H1 (cell line): Measurements from ENCODE around the gene NDUFB4. TPM values are rescaled to one million over a fixed set of nuclear protein-coding genes. Genes with fewer than 3 reads are reported as not detected.

ENCODE experiments used
- CTCF ChIA-PET: fragments of 300-600 bp; sonication (Branson Sonifier 250); formaldehyde crosslinking; loops from one replicate; lab custom pipeline; 2021; ENCODE audit not compliant: partially characterized antibody; lab: Charles Lee
- POLR2A ChIA-PET: fragments of 300-600 bp; sonication (Branson Sonifier 250); formaldehyde crosslinking; loops from one replicate; lab custom pipeline; 2021; ENCODE audit warnings: inconsistent platforms; ENCODE audit not compliant: partially characterized antibody; lab: Charles Lee
- DNase-seq, 2 experiments: peaks; one replicate each; pipeline versions ENCODE4 v3.0.0 to v3.0.0-alpha.2; 2010 to 2022; ENCODE audit warnings: low spot score in 2 of 2, low read depth in 1 of 2, mixed read lengths in 1 of 2
- FAIRE-seq: peaks from 2 replicates; lab custom pipeline; 2011; peaks lifted over from hg19 to GRCh38; lab: Jason Lieb, UNC
- H2AFZ ChIP-seq: 2 replicates; pipeline ENCODE4 v1.8.1; 2012; ENCODE audit warnings: low read length, inconsistent platforms
- H2AK5ac ChIP-seq: 2 replicates; pipeline ENCODE4 v1.6.1; 2013; ENCODE audit warnings: low read depth, low read length
- H2BK120ac ChIP-seq: replicated peaks from 2 replicates; pipeline ENCODE3; 2013; ENCODE audit warnings: low read depth, low read length, inconsistent platforms
- H2BK12ac ChIP-seq: 2 replicates; pipeline ENCODE4 v1.6.1; 2013; ENCODE audit warnings: low read depth, low read length
- H2BK15ac ChIP-seq: 2 replicates; pipeline ENCODE4 v1.6.1; 2013; ENCODE audit warnings: low read length
- H2BK20ac ChIP-seq: 2 replicates; pipeline ENCODE4 v1.6.1; 2013; ENCODE audit warnings: low read length
- H2BK5ac ChIP-seq: 2 replicates; pipeline ENCODE4 v1.6.1; 2013; ENCODE audit warnings: low read depth, low read length
- H3K14ac ChIP-seq: 2 replicates; pipeline ENCODE4 v1.6.1; 2013; ENCODE audit warnings: inconsistent platforms; ENCODE audit not compliant: insufficient read length
- H3K18ac ChIP-seq: 2 replicates; pipeline ENCODE4 v1.6.1; 2013; ENCODE audit warnings: low read length; ENCODE audit errors: extremely low read depth
- H3K23ac ChIP-seq: 2 replicates; pipeline ENCODE4 v1.6.1; 2013; ENCODE audit warnings: inconsistent platforms; ENCODE audit not compliant: insufficient read length
- H3K23me2 ChIP-seq: 2 replicates; pipeline ENCODE4 v1.6.1; 2013; ENCODE audit warnings: low read depth, low read length
- H3K27ac ChIP-seq: 2 replicates; pipeline ENCODE4 v1.6.1; 2011; ENCODE audit warnings: low read depth, low read length, inconsistent platforms
- H3K27me3 ChIP-seq, 4 experiments: replicated peaks in 1 of 4; 1 replicate in 1 of 4; 2 replicates in 3 of 4; pipeline versions ENCODE4 v1.6.1 to v1.8.1; 2011 to 2013; ENCODE audit warnings: low read length in 3 of 4, mild to moderate bottlenecking in 3 of 4, inconsistent platforms in 2 of 4, mixed read lengths in 2 of 4, moderate library complexity in 1 of 4; ENCODE audit not compliant: control insufficient read depth in 3 of 4, insufficient read depth in 3 of 4; ENCODE audit errors: extremely low read depth in 1 of 4
- H3K36me3 ChIP-seq, 4 experiments: 2 replicates each; pipeline versions ENCODE4 v1.6.1 to v1.8.1; 2011 to 2013; ENCODE audit warnings: mild to moderate bottlenecking in 4 of 4, low read length in 3 of 4, moderate library complexity in 2 of 4, control low read depth in 1 of 4, inconsistent platforms in 1 of 4; ENCODE audit not compliant: insufficient read depth in 4 of 4, control insufficient read depth in 2 of 4
- H3K4ac ChIP-seq: replicated peaks from 2 replicates; pipeline ENCODE3; 2013; ENCODE audit warnings: low read length, low read depth, mixed read lengths, inconsistent platforms; ENCODE audit not compliant: insufficient read length
- H3K4me1 ChIP-seq, 4 experiments: replicated peaks in 1 of 4; 1 replicate in 1 of 4; 2 replicates in 3 of 4; pipeline versions ENCODE4 v1.6.1 to v1.8.1; 2011 to 2013; ENCODE audit warnings: low read length in 3 of 4, inconsistent platforms in 2 of 4, mixed read lengths in 1 of 4; ENCODE audit not compliant: insufficient read depth in 4 of 4, control insufficient read depth in 3 of 4
- H3K4me2 ChIP-seq, 2 experiments: 2 replicates each; pipeline versions ENCODE4 v1.6.1 to v1.8.1; 2011 to 2013; ENCODE audit warnings: low read depth in 2 of 2, low read length in 2 of 2, control low read depth in 1 of 2, inconsistent platforms in 1 of 2, mild to moderate bottlenecking in 1 of 2; ENCODE audit not compliant: insufficient read depth in 1 of 2
- H3K4me3 ChIP-seq, 4 experiments: fragments of 200-600, 300-600 bp in 1 of 4; sonication (generic), shearing (Covaris generic), sonication (Bioruptor Twin) in 1 of 4; 2 replicates each; pipeline versions ENCODE4 v1.5.1 to v1.8.1; 2011 to 2016; ENCODE audit warnings: low read length in 4 of 4, low read depth in 3 of 4, control low read depth in 2 of 4, inconsistent platforms in 2 of 4, mild to moderate bottlenecking in 2 of 4, mixed read lengths in 1 of 4, moderate library complexity in 1 of 4; ENCODE audit not compliant: insufficient read depth in 2 of 4; ENCODE audit errors: extremely low read depth in 1 of 4
- H3K56ac ChIP-seq: replicated peaks from 2 replicates; pipeline ENCODE3; 2013; ENCODE audit warnings: low read depth, mild to moderate bottlenecking, mixed read lengths, low read length, inconsistent platforms; ENCODE audit not compliant: insufficient read length
- H3K79me1 ChIP-seq: 2 replicates; pipeline ENCODE4 v1.6.1; 2013; ENCODE audit warnings: low read depth, low read length, control low read depth
- H3K79me2 ChIP-seq, 2 experiments: 2 replicates each; pipeline versions ENCODE4 v1.6.1 to v1.8.1; 2012 to 2013; ENCODE audit warnings: low read length in 2 of 2, mild to moderate bottlenecking in 2 of 2, inconsistent platforms in 1 of 2; ENCODE audit not compliant: insufficient read depth in 2 of 2, control insufficient read depth in 1 of 2
- H3K9ac ChIP-seq, 4 experiments: replicated peaks in 1 of 4; 1 replicate in 1 of 4; 2 replicates in 3 of 4; pipeline versions ENCODE4 v1.6.1 to v1.8.1; 2011 to 2013; ENCODE audit warnings: low read depth in 3 of 4, low read length in 3 of 4, control low read depth in 2 of 4, mild to moderate bottlenecking in 2 of 4, moderate library complexity in 2 of 4, inconsistent platforms in 1 of 4; ENCODE audit errors: extremely low read depth in 1 of 4
- H3K9me3 ChIP-seq, 2 experiments: 2 replicates each; pipeline versions ENCODE4 v1.6.1 to v1.8.1; 2012 to 2013; ENCODE audit warnings: mild to moderate bottlenecking in 2 of 2, moderate library complexity in 2 of 2, control low read depth in 1 of 2, inconsistent platforms in 1 of 2, low read depth in 1 of 2, low read length in 1 of 2, mixed read lengths in 1 of 2; ENCODE audit not compliant: insufficient read depth in 2 of 2
- H4K20me1 ChIP-seq, 2 experiments: replicated peaks in 1 of 2; 2 replicates each; pipeline versions ENCODE3 to v1.8.1; 2011 to 2013; ENCODE audit warnings: inconsistent platforms in 2 of 2, low read length in 2 of 2, mild to moderate bottlenecking in 1 of 2; ENCODE audit not compliant: insufficient read depth in 2 of 2, control insufficient read depth in 1 of 2
- H4K5ac ChIP-seq: 2 replicates; pipeline ENCODE4 v1.6.1; 2013; ENCODE audit warnings: low read length, low read depth, mixed read lengths, inconsistent platforms; ENCODE audit not compliant: insufficient read length
- H4K8ac ChIP-seq: 2 replicates; pipeline ENCODE4 v1.8.0; 2013; ENCODE audit warnings: mild to moderate bottlenecking, moderate library complexity, low read length, inconsistent platforms; ENCODE audit not compliant: insufficient read depth; ENCODE audit errors: extremely low read depth
- H4K91ac ChIP-seq: replicated peaks from 2 replicates; pipeline ENCODE3; 2013; ENCODE audit warnings: low read length, mixed read lengths, inconsistent platforms; ENCODE audit not compliant: insufficient read length
- CBX5 ChIP-seq: fragments of 300-800, 300-1000 bp; sonication (generic); IDR thresholded peaks from 2 replicates; pipeline ENCODE4 v1.7.1; 2016; ENCODE audit warnings: antibody characterized with exemption, low read length, low read depth
- GTF2F1 ChIP-seq: IDR thresholded peaks from 2 replicates; pipeline ENCODE4 v1.6.1; 2012; ENCODE audit warnings: low read depth, low read length, improper control_type of control experiment, borderline replicate concordance
- HDAC6 ChIP-seq: IDR thresholded peaks from one replicate; pipeline ENCODE4 v1.7.1; 2012; ENCODE audit warnings: low read depth, mild to moderate bottlenecking, inconsistent platforms, low read length, moderate library complexity
- KDM5A ChIP-seq: fragments of 200-600 bp; IDR thresholded peaks from 2 replicates; pipeline ENCODE4 v1.7.1; 2012; ENCODE audit warnings: mild to moderate bottlenecking, low read length, inconsistent platforms, mixed read lengths
- PHF8 ChIP-seq: fragments of 200-600 bp; sonication (generic); conservative IDR thresholded peaks from 2 replicates; pipeline ENCODE4 v1.7.1; 2012; ENCODE audit warnings: low read depth, mild to moderate bottlenecking, inconsistent platforms, low read length, moderate library complexity
- POLR2A ChIP-seq, 2 experiments: IDR thresholded peaks; 1 replicate in 1 of 2; 2 replicates in 1 of 2; pipeline ENCODE4 v1.6.1; 2011; ENCODE audit warnings: low read depth in 2 of 2, low read length in 2 of 2, mild to moderate bottlenecking in 2 of 2; ENCODE audit errors: control extremely low read depth in 1 of 2
- RFX5 ChIP-seq: IDR thresholded peaks from 2 replicates; pipeline ENCODE4 v1.6.1; 2011; ENCODE audit warnings: low read depth, low read length, improper control_type of control experiment, borderline replicate concordance
- SRF ChIP-seq: IDR thresholded peaks from 2 replicates; pipeline ENCODE4 v1.6.1; 2011; ENCODE audit warnings: mild to moderate bottlenecking, low read depth, low read length, moderate library complexity
- TCF12 ChIP-seq: IDR thresholded peaks from 2 replicates; pipeline ENCODE4 v1.6.1; 2011; ENCODE audit warnings: low read depth, mild to moderate bottlenecking, low read length
- ZNF274 ChIP-seq: IDR thresholded peaks from 2 replicates; pipeline ENCODE4 v1.7.0; 2012; ENCODE audit warnings: low read length, borderline replicate concordance; ENCODE audit errors: extremely low read depth
- WGBS, 2 experiments: shearing (Covaris generic) in 1 of 2; methylation state at CpG; one replicate each; pipeline versions ENCODE4 v1.1.6 to v1.1.7; 2013 to 2015; ENCODE audit warnings: low lambda C conversion rate in 2 of 2, mixed read lengths in 2 of 2, inconsistent platforms in 1 of 2, low coverage in 1 of 2, missing lambda C conversion rate in 1 of 2; ENCODE audit not compliant: insufficient replicate concordance in 2 of 2, insufficient coverage in 1 of 2, insufficient read length in 1 of 2; ENCODE audit errors: extremely low coverage in 1 of 2, missing lambda C conversion rate in 1 of 2; 5-methylcytosine and 5-hydroxymethylcytosine counted together
- polyA plus RNA-seq, 7 experiments: library from polyadenylated mRNA; depleted of rRNA in 3 of 7; stranded (reverse) in 5 of 7; unstranded in 2 of 7; fragments of >200 nt in 5 of 7; fragments of 200-250 nt in 2 of 7; gene quantifications; 1 replicate in 5 of 7; 2 replicates in 1 of 7; 4 replicates in 1 of 7; pipeline versions ENCODE4 v1.2.1 to v1.2.3, GENCODE V29; 2011 to 2013; ENCODE audit warnings: missing spikeins in 2 of 7, mixed read lengths in 2 of 7
- total RNA-seq: library from RNA; stranded (reverse); fragmentation: NEBNext Ultra II Directional; extraction: Animal tissue kit (Norgen Biotek cat#: 25700); gene quantifications from 2 replicates; pipeline ENCODE4 v1.2.1, GENCODE V29; 2021

The NDUFB4 gene
- total and polyA plus RNA-seq, 2 of the 8 experiments (the other 6 are each of a cell fraction or from before 2014, with no cell fraction given) = 184 to 382 TPM

DNA sequence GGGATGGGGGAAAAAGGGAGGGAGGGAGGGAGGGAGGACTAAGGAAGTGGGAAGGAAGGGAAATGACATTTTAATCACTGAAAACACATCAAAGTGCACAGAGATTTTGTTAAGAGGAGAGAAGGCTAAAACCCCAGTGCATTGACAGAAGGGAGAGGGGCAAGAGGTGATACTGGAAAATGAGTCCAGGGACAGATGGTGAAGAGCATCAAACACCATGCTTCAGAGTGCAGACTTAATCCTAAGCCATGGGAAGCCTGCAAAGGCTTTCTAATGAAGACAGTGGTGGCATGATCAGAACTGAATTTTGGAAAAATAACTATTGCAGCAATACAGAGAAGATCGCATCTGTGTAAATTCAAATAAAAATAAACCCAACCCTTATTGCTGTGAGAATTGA, 44.1 kb downstream of the NDUFB4 start:
- H3K23ac ChIP-seq = no peak overlapping the region
- H3K9ac ChIP-seq = no peak overlapping the region
- H3K56ac ChIP-seq = no peak overlapping the region
- no peak overlapping the region for H3K4me2 ChIP-seq
- CTCF ChIA-PET = no interaction called here
- no peaks in the 10 kb centered on the region for H3K4me1 ChIP-seq
- 96% methylated on average over 1 of the region's 1 CpG; no CpG with 5 or more reads in 1 of the 2 experiments for WGBS, 2 experiments
- H4K91ac ChIP-seq = no peak overlapping the region
- H4K20me1 ChIP-seq = no peaks in the 10 kb centered on the region
- no peaks in the 10 kb centered on the region for H3K23me2 ChIP-seq
- no peak overlapping the region for H2BK12ac ChIP-seq
- POLR2A ChIA-PET = no interaction called here
- no peak for DNase-seq
- no peak overlapping the region for H2BK5ac ChIP-seq
- no peak overlapping the region for H2BK20ac ChIP-seq
- peaks cover 0 to 3% of the 10 kb centered on the region in 2 experiments; a peak in 1 of 4 replicates for H3K9me3 ChIP-seq
- no peaks in the 10 kb centered on the region; a peak in 1 of 8 replicates for H3K36me3 ChIP-seq
- no peak overlapping the region for H3K18ac ChIP-seq
- no peak overlapping the region for H2AK5ac ChIP-seq
- no peak for TF ChIP-seq RFX5
- no peak for TF ChIP-seq HDAC6
- TF ChIP-seq SRF = no peak
- no peak for TF ChIP-seq KDM5A
- no peak for TF ChIP-seq CBX5
- TF ChIP-seq POLR2A (IDR thresholded peaks at IDR 0.05; ENCODE audit: control extremely low read depth in 1 of 2, low read depth in 2 of 2, low read length in 2 of 2) = no peak
- no peak for TF ChIP-seq TCF12
- no peak for TF ChIP-seq GTF2F1
- no peak for TF ChIP-seq ZNF274
- TF ChIP-seq PHF8 = no peak
- TF ChIP-seq, all 59 proteins: peak for 0
- H3K14ac ChIP-seq = no peak overlapping the region
- no peaks in the 10 kb centered on the region for H3K79me2 ChIP-seq
- H3K4ac ChIP-seq = no peak overlapping the region
- no peak overlapping the region for H3K4me3 ChIP-seq
- H2BK120ac ChIP-seq = no peak overlapping the region
- no peak for FAIRE-seq
- H4K5ac ChIP-seq = no peak overlapping the region
- no peak overlapping the region for H4K8ac ChIP-seq
- H3K27ac ChIP-seq = no peak overlapping the region
- no peaks in the 10 kb centered on the region for H3K79me1 ChIP-seq
- no peaks in the 10 kb centered on the region for H3K27me3 ChIP-seq
- H2BK15ac ChIP-seq = no peak overlapping the region
- H2AFZ ChIP-seq = no peak overlapping the region; the same call in 1 of the 2 replicates
